Measurements from ENCODE around the gene KCNS1. TPM values are rescaled to one million over a fixed set of nuclear protein-coding genes. Genes with fewer than 3 reads are reported as not detected.

KCNS1 gene
- total RNA-seq, 1 experiment from 2014 or later, result not detected

GRCh38 chr20:45115386-45115774 is 14.5 kb upstream of the KCNS1 start:
- Histone ChIP-seq H3K27ac (ENCODE audit: low read depth, low read length, poor library complexity, severe bottlenecking) (no peak overlapping the region), H3K4me1 (ENCODE audit: insufficient read depth, low read length, poor library complexity, severe bottlenecking) (no peaks in the 10 kb centered on the region), H3K4me3 (ENCODE audit: low read depth, low read length, poor library complexity, severe bottlenecking) (no peak overlapping the region), H3K36me3 (ENCODE audit: insufficient read depth, low read length, poor library complexity, severe bottlenecking) (no peaks in the 10 kb centered on the region), H3K27me3 (replicated peaks; ENCODE audit: insufficient read depth, low read depth, low read length, poor library complexity) (peaks cover 6% of the 10 kb centered on the region), H3K9me3 (ENCODE audit: low read depth, low read length, poor library complexity, severe bottlenecking) (no peaks in the 10 kb centered on the region)
- intact Hi-C loops (cut with micrococcal nuclease; ENCODE audit: unreplicated experiment), result no loop called here
- POLR2A ChIA-PET (ENCODE audit: low non-redundant PET), result interaction anchor here (0.6 kb wide), 1 partner anchor 172 kb away, joined by 3 read pairs; no protein-coding TSS in a partner anchor
- no peak for TF ChIP-seq EZH2 (IDR thresholded peaks at IDR 0.05; ENCODE audit: borderline replicate concordance, low read depth, low read length, poor library complexity, severe bottlenecking)
- TF ChIP-seq, protein P1, sequence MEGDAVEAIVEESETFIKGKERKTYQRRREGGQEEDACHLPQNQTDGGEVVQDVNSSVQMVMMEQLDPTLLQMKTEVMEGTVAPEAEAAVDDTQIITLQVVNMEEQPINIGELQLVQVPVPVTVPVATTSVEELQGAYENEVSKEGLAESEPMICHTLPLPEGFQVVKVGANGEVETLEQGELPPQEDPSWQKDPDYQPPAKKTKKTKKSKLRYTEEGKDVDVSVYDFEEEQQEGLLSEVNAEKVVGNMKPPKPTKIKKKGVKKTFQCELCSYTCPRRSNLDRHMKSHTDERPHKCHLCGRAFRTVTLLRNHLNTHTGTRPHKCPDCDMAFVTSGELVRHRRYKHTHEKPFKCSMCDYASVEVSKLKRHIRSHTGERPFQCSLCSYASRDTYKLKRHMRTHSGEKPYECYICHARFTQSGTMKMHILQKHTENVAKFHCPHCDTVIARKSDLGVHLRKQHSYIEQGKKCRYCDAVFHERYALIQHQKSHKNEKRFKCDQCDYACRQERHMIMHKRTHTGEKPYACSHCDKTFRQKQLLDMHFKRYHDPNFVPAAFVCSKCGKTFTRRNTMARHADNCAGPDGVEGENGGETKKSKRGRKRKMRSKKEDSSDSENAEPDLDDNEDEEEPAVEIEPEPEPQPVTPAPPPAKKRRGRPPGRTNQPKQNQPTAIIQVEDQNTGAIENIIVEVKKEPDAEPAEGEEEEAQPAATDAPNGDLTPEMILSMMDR (conservative IDR thresholded peaks at IDR 0.05; ENCODE audit: low read depth, low read length), result no peak
- BruUV-seq (replicated peaks), result no TSS peak
- no peak for DNase-seq (ENCODE audit: low spot score)
- CTCF ChIA-PET, result interaction anchor here (0.6 to 1.0 kb wide), 2 partner anchors 10 to 19 kb away, joined by 3 read pairs; no protein-coding TSS in a partner anchor

DNA sequence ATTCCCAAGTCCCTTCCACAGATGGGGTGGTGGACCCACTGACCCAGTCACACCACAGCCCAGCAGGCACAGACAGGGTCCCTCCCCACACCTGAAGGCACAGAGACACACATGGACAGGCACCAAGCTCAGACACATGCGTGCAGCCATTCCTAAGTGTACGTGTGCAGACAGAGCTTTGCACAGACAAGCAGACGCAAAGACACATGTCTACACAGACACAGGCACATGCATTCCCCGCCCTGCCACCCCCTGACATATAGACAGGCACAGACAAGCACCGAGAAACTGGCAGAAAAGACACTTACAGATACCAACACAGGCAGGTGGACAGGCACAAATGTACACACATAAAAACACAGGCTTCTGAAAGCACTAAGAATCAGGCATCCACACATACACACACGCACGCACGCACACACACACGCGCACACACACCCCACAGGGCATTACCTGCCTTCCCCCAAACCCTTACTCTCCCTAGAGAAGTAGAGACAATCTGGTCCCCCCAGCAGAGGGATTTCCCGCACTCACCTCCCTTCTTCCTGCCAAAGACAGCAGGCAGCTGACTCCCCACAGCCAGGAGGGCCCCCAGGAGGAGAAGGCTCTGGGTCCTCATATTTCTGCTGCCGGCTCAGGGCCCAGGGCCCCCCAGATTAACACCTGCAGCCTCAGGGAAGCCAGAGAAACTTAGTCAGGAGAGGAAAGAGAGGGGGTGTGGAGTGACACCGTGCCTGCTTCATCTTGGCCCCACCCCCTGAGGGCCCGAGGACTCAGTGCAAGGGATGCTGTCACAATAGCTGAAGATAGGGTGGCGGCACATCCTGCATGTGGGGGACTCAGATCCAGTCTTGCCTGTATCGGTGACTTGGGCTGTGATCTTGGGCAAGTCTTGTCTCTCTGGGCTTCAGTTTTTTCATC is 13.8 kb upstream of the KCNS1 start, which contains the start of gene WFDC5:
Gene WFDC5 (minus strand): TSS at position 710 of the 921 bp plus-strand sequence. CDS start 91 bp downstream, at position 619.
- Histone ChIP-seq H3K36me3 (ENCODE audit: insufficient read depth, low read length, poor library complexity, severe bottlenecking) (no peaks in the 10 kb centered on the region), H3K27ac (ENCODE audit: low read depth, low read length, poor library complexity, severe bottlenecking) (no peak within 1 kb of the TSS), H3K4me1 (ENCODE audit: insufficient read depth, low read length, poor library complexity, severe bottlenecking) (no peaks in the 10 kb centered on the region), H3K9me3 (ENCODE audit: low read depth, low read length, poor library complexity, severe bottlenecking) (no peaks in the 10 kb centered on the region), H3K4me3 (ENCODE audit: low read depth, low read length, poor library complexity, severe bottlenecking) (no peak within 1 kb of the TSS), H3K27me3 (replicated peaks; ENCODE audit: insufficient read depth, low read depth, low read length, poor library complexity) (peaks cover 6% of the 10 kb centered on the region)
- ChIA-PET CTCF (no interaction called here), POLR2A (ENCODE audit: low non-redundant PET) (no interaction called here)
- intact Hi-C loops (cut with micrococcal nuclease; ENCODE audit: unreplicated experiment), result no loop called here
- no TSS peak for BruUV-seq (replicated peaks)
- DNase-seq (ENCODE audit: low spot score), result no peak
- TF ChIP-seq, protein P1 (conservative IDR thresholded peaks at IDR 0.05; ENCODE audit: low read depth, low read length), result no peak
- TF ChIP-seq EZH2 (IDR thresholded peaks at IDR 0.05; ENCODE audit: borderline replicate concordance, low read depth, low read length, poor library complexity, severe bottlenecking), result no peak

DNA sequence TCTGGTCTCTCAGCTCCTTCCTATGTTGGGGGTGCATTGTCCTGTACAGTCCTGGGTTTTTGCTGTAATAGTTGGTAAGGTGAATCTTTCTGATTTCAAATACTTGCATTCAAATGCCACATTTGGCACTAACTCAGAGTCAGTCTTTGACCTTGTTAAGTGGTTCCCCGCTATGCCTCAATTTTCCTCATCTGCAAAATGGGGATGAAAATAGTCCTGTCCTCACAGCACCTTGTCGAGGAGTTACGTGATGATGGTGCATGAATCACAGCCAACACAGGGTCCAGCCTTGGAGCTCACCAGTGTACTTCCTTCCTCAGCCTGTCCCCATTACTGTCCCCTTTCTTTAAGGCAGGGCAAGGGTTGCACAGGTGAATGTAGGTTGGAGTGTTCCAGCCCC is 12.9 kb upstream of the KCNS1 start:
- POLR2A ChIA-PET (ENCODE audit: low non-redundant PET), result no interaction called here

More for the DNA sequence above, 12.9 kb upstream of the KCNS1 start:
- intact Hi-C loops (cut with micrococcal nuclease; ENCODE audit: unreplicated experiment), result no loop called here
- TF ChIP-seq, protein P1 (conservative IDR thresholded peaks at IDR 0.05; ENCODE audit: low read depth, low read length), result no peak
- TF ChIP-seq EZH2 (IDR thresholded peaks at IDR 0.05; ENCODE audit: borderline replicate concordance, low read depth, low read length, poor library complexity, severe bottlenecking), result no peak
- Histone ChIP-seq H3K36me3 (ENCODE audit: insufficient read depth, low read length, poor library complexity, severe bottlenecking) (no peaks in the 10 kb centered on the region), H3K27me3 (replicated peaks; ENCODE audit: insufficient read depth, low read depth, low read length, poor library complexity) (peaks cover 6% of the 10 kb centered on the region), H3K27ac (ENCODE audit: low read depth, low read length, poor library complexity, severe bottlenecking) (no peak overlapping the region), H3K9me3 (ENCODE audit: low read depth, low read length, poor library complexity, severe bottlenecking) (no peaks in the 10 kb centered on the region), H3K4me3 (ENCODE audit: low read depth, low read length, poor library complexity, severe bottlenecking) (no peak overlapping the region), H3K4me1 (ENCODE audit: insufficient read depth, low read length, poor library complexity, severe bottlenecking) (no peaks in the 10 kb centered on the region)
- CTCF ChIA-PET, result no interaction called here
- no TSS peak for BruUV-seq (replicated peaks)
- no peak for DNase-seq (ENCODE audit: low spot score)
